H1 (cell line): ENCODE data around the gene AGRN. TPM values are rescaled to one million over a fixed set of nuclear protein-coding genes. Genes with fewer than 3 reads are reported as not detected.

Experiments
- CTCF ChIA-PET: fragments of 300-600 bp; sonication (Branson Sonifier 250); formaldehyde crosslinking; loops from one replicate; lab custom pipeline; 2021; ENCODE audit not compliant: partially characterized antibody; lab: Charles Lee
- POLR2A ChIA-PET: fragments of 300-600 bp; sonication (Branson Sonifier 250); formaldehyde crosslinking; loops from one replicate; lab custom pipeline; 2021; ENCODE audit warnings: inconsistent platforms; ENCODE audit not compliant: partially characterized antibody; lab: Charles Lee
- DNase-seq, 2 experiments: peaks; one replicate each; pipeline versions ENCODE4 v3.0.0 to v3.0.0-alpha.2; 2010 to 2022; ENCODE audit warnings: low spot score in 2 of 2, low read depth in 1 of 2, mixed read lengths in 1 of 2
- FAIRE-seq: peaks from 2 replicates; lab custom pipeline; 2011; peaks lifted over from hg19 to GRCh38; lab: Jason Lieb, UNC
- H2AFZ ChIP-seq: 2 replicates; pipeline ENCODE4 v1.8.1; 2012; ENCODE audit warnings: low read length, inconsistent platforms
- H2AK5ac ChIP-seq: 2 replicates; pipeline ENCODE4 v1.6.1; 2013; ENCODE audit warnings: low read depth, low read length
- H2BK120ac ChIP-seq: replicated peaks from 2 replicates; pipeline ENCODE3; 2013; ENCODE audit warnings: low read depth, low read length, inconsistent platforms
- H2BK12ac ChIP-seq: 2 replicates; pipeline ENCODE4 v1.6.1; 2013; ENCODE audit warnings: low read depth, low read length
- H2BK15ac ChIP-seq: 2 replicates; pipeline ENCODE4 v1.6.1; 2013; ENCODE audit warnings: low read length
- H2BK20ac ChIP-seq: 2 replicates; pipeline ENCODE4 v1.6.1; 2013; ENCODE audit warnings: low read length
- H2BK5ac ChIP-seq: 2 replicates; pipeline ENCODE4 v1.6.1; 2013; ENCODE audit warnings: low read depth, low read length
- H3K14ac ChIP-seq: 2 replicates; pipeline ENCODE4 v1.6.1; 2013; ENCODE audit warnings: inconsistent platforms; ENCODE audit not compliant: insufficient read length
- H3K18ac ChIP-seq: 2 replicates; pipeline ENCODE4 v1.6.1; 2013; ENCODE audit warnings: low read length; ENCODE audit errors: extremely low read depth
- H3K23ac ChIP-seq: 2 replicates; pipeline ENCODE4 v1.6.1; 2013; ENCODE audit warnings: inconsistent platforms; ENCODE audit not compliant: insufficient read length
- H3K23me2 ChIP-seq: 2 replicates; pipeline ENCODE4 v1.6.1; 2013; ENCODE audit warnings: low read depth, low read length
- H3K27ac ChIP-seq: 2 replicates; pipeline ENCODE4 v1.6.1; 2011; ENCODE audit warnings: low read depth, low read length, inconsistent platforms
- H3K27me3 ChIP-seq, 4 experiments: replicated peaks in 1 of 4; 1 replicate in 1 of 4; 2 replicates in 3 of 4; pipeline versions ENCODE4 v1.6.1 to v1.8.1; 2011 to 2013; ENCODE audit warnings: low read length in 3 of 4, mild to moderate bottlenecking in 3 of 4, inconsistent platforms in 2 of 4, mixed read lengths in 2 of 4, moderate library complexity in 1 of 4; ENCODE audit not compliant: control insufficient read depth in 3 of 4, insufficient read depth in 3 of 4; ENCODE audit errors: extremely low read depth in 1 of 4
- H3K36me3 ChIP-seq, 4 experiments: 2 replicates each; pipeline versions ENCODE4 v1.6.1 to v1.8.1; 2011 to 2013; ENCODE audit warnings: mild to moderate bottlenecking in 4 of 4, low read length in 3 of 4, moderate library complexity in 2 of 4, control low read depth in 1 of 4, inconsistent platforms in 1 of 4; ENCODE audit not compliant: insufficient read depth in 4 of 4, control insufficient read depth in 2 of 4
- H3K4ac ChIP-seq: replicated peaks from 2 replicates; pipeline ENCODE3; 2013; ENCODE audit warnings: low read length, low read depth, mixed read lengths, inconsistent platforms; ENCODE audit not compliant: insufficient read length
- H3K4me1 ChIP-seq, 4 experiments: replicated peaks in 1 of 4; 1 replicate in 1 of 4; 2 replicates in 3 of 4; pipeline versions ENCODE4 v1.6.1 to v1.8.1; 2011 to 2013; ENCODE audit warnings: low read length in 3 of 4, inconsistent platforms in 2 of 4, mixed read lengths in 1 of 4; ENCODE audit not compliant: insufficient read depth in 4 of 4, control insufficient read depth in 3 of 4
- H3K4me2 ChIP-seq, 2 experiments: 2 replicates each; pipeline versions ENCODE4 v1.6.1 to v1.8.1; 2011 to 2013; ENCODE audit warnings: low read depth in 2 of 2, low read length in 2 of 2, control low read depth in 1 of 2, inconsistent platforms in 1 of 2, mild to moderate bottlenecking in 1 of 2; ENCODE audit not compliant: insufficient read depth in 1 of 2
- H3K4me3 ChIP-seq, 4 experiments: fragments of 200-600, 300-600 bp in 1 of 4; sonication (generic), shearing (Covaris generic), sonication (Bioruptor Twin) in 1 of 4; 2 replicates each; pipeline versions ENCODE4 v1.5.1 to v1.8.1; 2011 to 2016; ENCODE audit warnings: low read length in 4 of 4, low read depth in 3 of 4, control low read depth in 2 of 4, inconsistent platforms in 2 of 4, mild to moderate bottlenecking in 2 of 4, mixed read lengths in 1 of 4, moderate library complexity in 1 of 4; ENCODE audit not compliant: insufficient read depth in 2 of 4; ENCODE audit errors: extremely low read depth in 1 of 4
- H3K56ac ChIP-seq: replicated peaks from 2 replicates; pipeline ENCODE3; 2013; ENCODE audit warnings: low read depth, mild to moderate bottlenecking, mixed read lengths, low read length, inconsistent platforms; ENCODE audit not compliant: insufficient read length
- H3K79me1 ChIP-seq: 2 replicates; pipeline ENCODE4 v1.6.1; 2013; ENCODE audit warnings: low read depth, low read length, control low read depth
- H3K79me2 ChIP-seq, 2 experiments: 2 replicates each; pipeline versions ENCODE4 v1.6.1 to v1.8.1; 2012 to 2013; ENCODE audit warnings: low read length in 2 of 2, mild to moderate bottlenecking in 2 of 2, inconsistent platforms in 1 of 2; ENCODE audit not compliant: insufficient read depth in 2 of 2, control insufficient read depth in 1 of 2
- H3K9ac ChIP-seq, 4 experiments: replicated peaks in 1 of 4; 1 replicate in 1 of 4; 2 replicates in 3 of 4; pipeline versions ENCODE4 v1.6.1 to v1.8.1; 2011 to 2013; ENCODE audit warnings: low read depth in 3 of 4, low read length in 3 of 4, control low read depth in 2 of 4, mild to moderate bottlenecking in 2 of 4, moderate library complexity in 2 of 4, inconsistent platforms in 1 of 4; ENCODE audit errors: extremely low read depth in 1 of 4
- H3K9me3 ChIP-seq, 2 experiments: 2 replicates each; pipeline versions ENCODE4 v1.6.1 to v1.8.1; 2012 to 2013; ENCODE audit warnings: mild to moderate bottlenecking in 2 of 2, moderate library complexity in 2 of 2, control low read depth in 1 of 2, inconsistent platforms in 1 of 2, low read depth in 1 of 2, low read length in 1 of 2, mixed read lengths in 1 of 2; ENCODE audit not compliant: insufficient read depth in 2 of 2
- H4K20me1 ChIP-seq, 2 experiments: replicated peaks in 1 of 2; 2 replicates each; pipeline versions ENCODE3 to v1.8.1; 2011 to 2013; ENCODE audit warnings: inconsistent platforms in 2 of 2, low read length in 2 of 2, mild to moderate bottlenecking in 1 of 2; ENCODE audit not compliant: insufficient read depth in 2 of 2, control insufficient read depth in 1 of 2
- H4K5ac ChIP-seq: 2 replicates; pipeline ENCODE4 v1.6.1; 2013; ENCODE audit warnings: low read length, low read depth, mixed read lengths, inconsistent platforms; ENCODE audit not compliant: insufficient read length
- H4K8ac ChIP-seq: 2 replicates; pipeline ENCODE4 v1.8.0; 2013; ENCODE audit warnings: mild to moderate bottlenecking, moderate library complexity, low read length, inconsistent platforms; ENCODE audit not compliant: insufficient read depth; ENCODE audit errors: extremely low read depth
- H4K91ac ChIP-seq: replicated peaks from 2 replicates; pipeline ENCODE3; 2013; ENCODE audit warnings: low read length, mixed read lengths, inconsistent platforms; ENCODE audit not compliant: insufficient read length
- EGR1 ChIP-seq: IDR thresholded peaks from 2 replicates; pipeline ENCODE4 v1.6.1; 2011; ENCODE audit warnings: low read depth, low read length, borderline replicate concordance
- POLR2AphosphoS5 ChIP-seq: IDR thresholded peaks from 2 replicates; pipeline ENCODE4 v1.6.1; 2011; ENCODE audit warnings: low read depth, low read length
- WGBS, 2 experiments: shearing (Covaris generic) in 1 of 2; methylation state at CpG; one replicate each; pipeline versions ENCODE4 v1.1.6 to v1.1.7; 2013 to 2015; ENCODE audit warnings: low lambda C conversion rate in 2 of 2, mixed read lengths in 2 of 2, inconsistent platforms in 1 of 2, low coverage in 1 of 2, missing lambda C conversion rate in 1 of 2; ENCODE audit not compliant: insufficient replicate concordance in 2 of 2, insufficient coverage in 1 of 2, insufficient read length in 1 of 2; ENCODE audit errors: extremely low coverage in 1 of 2, missing lambda C conversion rate in 1 of 2; 5-methylcytosine and 5-hydroxymethylcytosine counted together
- polyA plus RNA-seq, 7 experiments: library from polyadenylated mRNA; depleted of rRNA in 3 of 7; stranded (reverse) in 5 of 7; unstranded in 2 of 7; fragments of >200 nt in 5 of 7; fragments of 200-250 nt in 2 of 7; gene quantifications; 1 replicate in 5 of 7; 2 replicates in 1 of 7; 4 replicates in 1 of 7; pipeline versions ENCODE4 v1.2.1 to v1.2.3, GENCODE V29; 2011 to 2013; ENCODE audit warnings: missing spikeins in 2 of 7, mixed read lengths in 2 of 7
- total RNA-seq: library from RNA; stranded (reverse); fragmentation: NEBNext Ultra II Directional; extraction: Animal tissue kit (Norgen Biotek cat#: 25700); gene quantifications from 2 replicates; pipeline ENCODE4 v1.2.1, GENCODE V29; 2021
- TF ChIP-seq, protein P1 (sequence below): IDR thresholded peaks from 2 replicates; pipeline ENCODE4 v1.6.1; 2012; ENCODE audit warnings: inconsistent platforms

The AGRN gene
- total and polyA plus RNA-seq, 2 of the 8 experiments (the other 6 are each of a cell fraction or from before 2014, with no cell fraction given) = 52.3 to 155 TPM

- Histone ChIP-seq H3K4me1 (peaks cover 0 to 9% (median 5%) of the 10 kb centered on the region in 4 experiments; a peak in 5 of 7 replicates), H3K36me3 (peaks cover 2 to 49% (median 26%) of the 10 kb centered on the region in 4 experiments; a peak in 6 of 8 replicates), H2BK20ac (no peak overlapping the region), H3K9ac (no peak overlapping the region), H2BK120ac (no peak overlapping the region), H4K8ac (no peak overlapping the region), H2BK15ac (no peak overlapping the region), H3K9me3 (no peaks in the 10 kb centered on the region), H3K27me3 (peaks cover 3 to 20% (median 13%) of the 10 kb centered on the region in 4 experiments), H3K27ac (no peak overlapping the region), H2AFZ (no peak overlapping the region), H3K79me1 (peaks cover 5% of the 10 kb centered on the region; the same call in 1 of the 2 replicates), H3K4me3 (no peak overlapping the region), H3K56ac (no peak overlapping the region), H3K23me2 (peaks cover 7% of the 10 kb centered on the region; the same call in 1 of the 2 replicates), H4K91ac (no peak overlapping the region), H3K4ac (no peak overlapping the region), H2BK5ac (no peak overlapping the region), H4K20me1 (peaks cover 0 to 24% of the 10 kb centered on the region in 2 experiments), H3K4me2 (no peak overlapping the region), H3K18ac (no peak overlapping the region), H2BK12ac (no peak overlapping the region), H3K23ac (no peak overlapping the region)
- DNase-seq (no peak), FAIRE-seq (no peak)
- CTCF ChIA-PET = interaction anchor here (1.1 to 10.2 kb wide), 3 partner anchors 8 to 71 kb away, joined by 3 to 70 read pairs (median 37); no protein-coding TSS in a partner anchor
- 82% methylated on average over 23 of the region's 23 CpGs; no CpG with 5 or more reads in 1 of the 2 experiments for WGBS, 2 experiments
- TF ChIP-seq, protein P1, sequence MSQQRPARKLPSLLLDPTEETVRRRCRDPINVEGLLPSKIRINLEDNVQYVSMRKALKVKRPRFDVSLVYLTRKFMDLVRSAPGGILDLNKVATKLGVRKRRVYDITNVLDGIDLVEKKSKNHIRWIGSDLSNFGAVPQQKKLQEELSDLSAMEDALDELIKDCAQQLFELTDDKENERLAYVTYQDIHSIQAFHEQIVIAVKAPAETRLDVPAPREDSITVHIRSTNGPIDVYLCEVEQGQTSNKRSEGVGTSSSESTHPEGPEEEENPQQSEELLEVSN = no peak
- TF ChIP-seq POLR2AphosphoS5 (no peak), EGR1 (no peak)
- TF ChIP-seq, all 59 proteins: peak for 0
- Histone ChIP-seq H3K14ac (no peak overlapping the region), H3K79me2 (no peaks in the 10 kb centered on the region), H4K5ac (no peak overlapping the region), H2AK5ac (no peak overlapping the region)
- POLR2A ChIA-PET = interaction anchor here (0.9 to 6.9 kb wide), 13 partner anchors 9 to 255 kb away, joined by 3 to 70 read pairs (median 3); no protein-coding TSS in a partner anchor
These were observed 35.1 kb downstream of the AGRN start for GRCh38 chr1:1054971-1055370.
